Measurements from ENCODE around the gene NCOA3. TPM values are rescaled to one million over a fixed set of nuclear protein-coding genes. Genes with fewer than 3 reads are reported as not detected.

NCOA3 gene
- total and polyA plus RNA-seq, 3 donors from 2014 or later, result 18.1 to 32.5 (median 27.6) TPM

GRCh38 chr20:47670913-47671312 is 169.2 kb downstream of the NCOA3 start:
- Histone ChIP-seq H3K4me3 (no peak overlapping the region), H3K27ac (no peak overlapping the region), H3K4me1 (no peaks in the 10 kb centered on the region), H3K36me3 (ENCODE audit: low read depth, missing control alignments) (no peaks in the 10 kb centered on the region), H3K27me3 (no peaks in the 10 kb centered on the region), H3K9me3 (no peaks in the 10 kb centered on the region)
- DNase-seq, result no peak
- no peak for TF ChIP-seq CTCF (IDR thresholded peaks at IDR 0.05)
- TF ChIP-seq POLR2A (IDR thresholded peaks at IDR 0.05), result no peak
- intact Hi-C loops (cut with DNase I; ENCODE audit: low total_unique reads), result no loop called here
- 76 to 87% methylated on average over 10 of the region's 10 CpGs for WGBS, 2 donors

GRCh38 chr20:47672166-47672565 is 170.5 kb downstream of the NCOA3 start:
- intact Hi-C loops (cut with DNase I; ENCODE audit: low total_unique reads), result no loop called here
- whole genome bisulfite sequencing, 2 donors, result 97% methylated on average over 15 of the region's 15 CpGs

GRCh38 chr20:47672886-47673670 is 171.4 kb downstream of the NCOA3 start:
- intact Hi-C loops (cut with DNase I; ENCODE audit: low total_unique reads), result no loop called here
- Histone ChIP-seq H3K27ac (no peak overlapping the region), H3K4me3 (no peak overlapping the region), H3K4me1 (no peaks in the 10 kb centered on the region), H3K9me3 (no peaks in the 10 kb centered on the region), H3K36me3 (ENCODE audit: low read depth, missing control alignments) (no peaks in the 10 kb centered on the region), H3K27me3 (no peaks in the 10 kb centered on the region)
- no peak for DNase-seq
- TF ChIP-seq POLR2A (IDR thresholded peaks at IDR 0.05) (no peak), CTCF (IDR thresholded peaks at IDR 0.05) (no peak)
- 95 to 96% methylated on average over 16 of the region's 16 CpGs for WGBS, 2 donors

More at GRCh38 chr20:47672166-47672565, 170.5 kb downstream of the NCOA3 start:
- DNase-seq, result no peak
- Histone ChIP-seq H3K4me3 (no peak overlapping the region), H3K27me3 (no peaks in the 10 kb centered on the region), H3K36me3 (ENCODE audit: low read depth, missing control alignments) (no peaks in the 10 kb centered on the region), H3K4me1 (no peaks in the 10 kb centered on the region), H3K27ac (no peak overlapping the region), H3K9me3 (no peaks in the 10 kb centered on the region)
- TF ChIP-seq POLR2A (IDR thresholded peaks at IDR 0.05) (no peak), CTCF (IDR thresholded peaks at IDR 0.05) (no peak)

GRCh38 chr20:47673671-47673955 is 171.9 kb downstream of the NCOA3 start:
- TF ChIP-seq CTCF (IDR thresholded peaks at IDR 0.05) (no peak), POLR2A (IDR thresholded peaks at IDR 0.05) (no peak)
- no peaks in the 10 kb centered on the region for H3K27me3 ChIP-seq
- WGBS, 2 donors, result 98 to 99% methylated on average over 6 of the region's 6 CpGs
- no peak for DNase-seq
- no peaks in the 10 kb centered on the region for H3K9me3 ChIP-seq
- intact Hi-C loops (cut with DNase I; ENCODE audit: low total_unique reads), result no loop called here
- no peaks in the 10 kb centered on the region for H3K36me3 ChIP-seq (ENCODE audit: low read depth, missing control alignments)
- H3K4me3 ChIP-seq, result no peak overlapping the region
- no peak overlapping the region for H3K27ac ChIP-seq
- H3K4me1 ChIP-seq, result no peaks in the 10 kb centered on the region

GRCh38 chr20:47674145-47674544 is 172.5 kb downstream of the NCOA3 start:
- intact Hi-C loops (cut with DNase I; ENCODE audit: low total_unique reads), result no loop called here
- Histone ChIP-seq H3K27ac (no peak overlapping the region), H3K4me3 (no peak overlapping the region), H3K36me3 (ENCODE audit: low read depth, missing control alignments) (no peaks in the 10 kb centered on the region), H3K27me3 (no peaks in the 10 kb centered on the region), H3K9me3 (no peaks in the 10 kb centered on the region), H3K4me1 (no peaks in the 10 kb centered on the region)
- WGBS, 2 donors, result 93 to 95% methylated on average over 10 to 15 of the region's 15 CpGs
- DNase-seq, result no peak
- TF ChIP-seq CTCF (IDR thresholded peaks at IDR 0.05), result no peak
- no peak for TF ChIP-seq POLR2A (IDR thresholded peaks at IDR 0.05)
